ENCODE results near the gene CALD1.

The CALD1 gene

GRCh38 chr7:134855442-134855841 is 76.0 kb downstream of the CALD1 start:
- no peaks in the 10 kb centered on the region for H3K9me3 ChIP-seq (ENCODE audit: insufficient read depth, low read length)
- no peak overlapping the region for H3K9ac ChIP-seq (ENCODE audit: low read length)
- H3K4me2 ChIP-seq (ENCODE audit: low read depth, low read length, poor library complexity, severe bottlenecking), result no peak overlapping the region
- no peaks in the 10 kb centered on the region for H3K36me3 ChIP-seq (ENCODE audit: low read length)
- H2AFZ ChIP-seq (ENCODE audit: low read depth, low read length, severe bottlenecking), result no peak overlapping the region
- TF ChIP-seq CTCF (IDR thresholded peaks at IDR 0.05; ENCODE audit: insufficient read depth, low read length, poor library complexity, severe bottlenecking) (no peak), EZH2phosphoT487 (conservative IDR thresholded peaks at IDR 0.05; ENCODE audit: low read length) (no peak)
- no peak overlapping the region for H3K4me3 ChIP-seq (ENCODE audit: insufficient read depth, low read length, poor library complexity, severe bottlenecking)
- H3K79me2 ChIP-seq (ENCODE audit: insufficient read depth, low read length), result no peaks in the 10 kb centered on the region
- no peaks in the 10 kb centered on the region for H3F3A ChIP-seq (ENCODE audit: insufficient read depth)
- no peaks in the 10 kb centered on the region for H4K20me1 ChIP-seq (ENCODE audit: low read depth, low read length)
- no peak overlapping the region for H3K27ac ChIP-seq (ENCODE audit: low read depth, low read length)
- no peaks in the 10 kb centered on the region for H3K9me2 ChIP-seq (replicated peaks; ENCODE audit: insufficient read depth, low read length)
- H3K27me3 ChIP-seq (ENCODE audit: low read length), result no peaks in the 10 kb centered on the region

GRCh38 chr7:134856091-134856490 is 76.7 kb downstream of the CALD1 start:
- Histone ChIP-seq H3K4me2 (ENCODE audit: low read depth, low read length, poor library complexity, severe bottlenecking) (no peak overlapping the region), H3K9ac (ENCODE audit: low read length) (no peak overlapping the region), H3K27ac (ENCODE audit: low read depth, low read length) (no peak overlapping the region)

GRCh38 chr7:134856691-134857090 is 77.3 kb downstream of the CALD1 start:
- H3K79me2 ChIP-seq (ENCODE audit: insufficient read depth, low read length), result no peaks in the 10 kb centered on the region
- no peak overlapping the region for H3K9ac ChIP-seq (ENCODE audit: low read length)
- no peak overlapping the region for H3K27ac ChIP-seq (ENCODE audit: low read depth, low read length)
- no peaks in the 10 kb centered on the region; the same call in 1 of the 2 replicates for H3K9me2 ChIP-seq (replicated peaks; ENCODE audit: insufficient read depth, low read length)
- no peaks in the 10 kb centered on the region for H3K9me3 ChIP-seq (ENCODE audit: insufficient read depth, low read length)
- TF ChIP-seq EZH2phosphoT487 (conservative IDR thresholded peaks at IDR 0.05; ENCODE audit: low read length) (no peak), CTCF (IDR thresholded peaks at IDR 0.05; ENCODE audit: insufficient read depth, low read length, poor library complexity, severe bottlenecking) (no peak)
- no peak overlapping the region for H3K4me2 ChIP-seq (ENCODE audit: low read depth, low read length, poor library complexity, severe bottlenecking)
- H3F3A ChIP-seq (ENCODE audit: insufficient read depth), result no peaks in the 10 kb centered on the region
- no peaks in the 10 kb centered on the region for H3K36me3 ChIP-seq (ENCODE audit: low read length)
- H3K27me3 ChIP-seq (ENCODE audit: low read length), result no peaks in the 10 kb centered on the region
- no peak overlapping the region for H2AFZ ChIP-seq (ENCODE audit: low read depth, low read length, severe bottlenecking)
- H4K20me1 ChIP-seq (ENCODE audit: low read depth, low read length), result no peaks in the 10 kb centered on the region
- no peak overlapping the region for H3K4me3 ChIP-seq (ENCODE audit: insufficient read depth, low read length, poor library complexity, severe bottlenecking)

More at GRCh38 chr7:134856091-134856490, 76.7 kb downstream of the CALD1 start:
- Histone ChIP-seq H3K27me3 (ENCODE audit: low read length) (no peaks in the 10 kb centered on the region), H3K9me3 (ENCODE audit: insufficient read depth, low read length) (no peaks in the 10 kb centered on the region), H3K9me2 (replicated peaks; ENCODE audit: insufficient read depth, low read length) (no peaks in the 10 kb centered on the region; the same call in 1 of the 2 replicates), H3K4me3 (ENCODE audit: insufficient read depth, low read length, poor library complexity, severe bottlenecking) (no peak overlapping the region), H3K79me2 (ENCODE audit: insufficient read depth, low read length) (no peaks in the 10 kb centered on the region), H4K20me1 (ENCODE audit: low read depth, low read length) (no peaks in the 10 kb centered on the region), H2AFZ (ENCODE audit: low read depth, low read length, severe bottlenecking) (no peak overlapping the region), H3F3A (ENCODE audit: insufficient read depth) (no peaks in the 10 kb centered on the region), H3K36me3 (ENCODE audit: low read length) (no peaks in the 10 kb centered on the region)
- TF ChIP-seq CTCF (IDR thresholded peaks at IDR 0.05; ENCODE audit: insufficient read depth, low read length, poor library complexity, severe bottlenecking) (no peak), EZH2phosphoT487 (conservative IDR thresholded peaks at IDR 0.05; ENCODE audit: low read length) (no peak)

Data from SU-DHL-6 (cell line).